Measurements from ENCODE around the gene PPM1E.

DNA sequence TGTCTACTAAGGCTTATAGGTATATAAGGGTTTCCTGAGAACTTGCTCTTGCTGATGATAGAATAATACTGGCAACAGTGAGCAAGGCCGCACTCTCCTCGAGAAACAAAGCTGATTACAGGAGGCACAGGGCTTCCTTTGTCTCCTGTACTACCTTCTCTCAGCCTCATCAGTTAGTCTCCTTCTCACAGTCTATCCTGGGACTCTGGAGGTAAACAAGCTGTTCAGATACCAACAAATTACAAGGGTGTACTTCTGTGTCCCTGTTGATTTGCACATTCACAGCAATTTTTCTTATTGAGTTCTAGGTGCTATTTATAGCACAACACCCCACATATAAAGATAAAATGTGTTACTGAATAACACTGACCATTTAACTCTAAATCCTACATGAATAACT lies 252.3 kb downstream of the PPM1E start:
- TF ChIP-seq, protein P1, sequence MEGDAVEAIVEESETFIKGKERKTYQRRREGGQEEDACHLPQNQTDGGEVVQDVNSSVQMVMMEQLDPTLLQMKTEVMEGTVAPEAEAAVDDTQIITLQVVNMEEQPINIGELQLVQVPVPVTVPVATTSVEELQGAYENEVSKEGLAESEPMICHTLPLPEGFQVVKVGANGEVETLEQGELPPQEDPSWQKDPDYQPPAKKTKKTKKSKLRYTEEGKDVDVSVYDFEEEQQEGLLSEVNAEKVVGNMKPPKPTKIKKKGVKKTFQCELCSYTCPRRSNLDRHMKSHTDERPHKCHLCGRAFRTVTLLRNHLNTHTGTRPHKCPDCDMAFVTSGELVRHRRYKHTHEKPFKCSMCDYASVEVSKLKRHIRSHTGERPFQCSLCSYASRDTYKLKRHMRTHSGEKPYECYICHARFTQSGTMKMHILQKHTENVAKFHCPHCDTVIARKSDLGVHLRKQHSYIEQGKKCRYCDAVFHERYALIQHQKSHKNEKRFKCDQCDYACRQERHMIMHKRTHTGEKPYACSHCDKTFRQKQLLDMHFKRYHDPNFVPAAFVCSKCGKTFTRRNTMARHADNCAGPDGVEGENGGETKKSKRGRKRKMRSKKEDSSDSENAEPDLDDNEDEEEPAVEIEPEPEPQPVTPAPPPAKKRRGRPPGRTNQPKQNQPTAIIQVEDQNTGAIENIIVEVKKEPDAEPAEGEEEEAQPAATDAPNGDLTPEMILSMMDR (IDR thresholded peaks at IDR 0.05): no peak
- TF ChIP-seq POLR2AphosphoS5 (IDR thresholded peaks at IDR 0.05): no peak
- TF ChIP-seq POLR2A (IDR thresholded peaks at IDR 0.05): no peak

All from prostate gland (tissue), 2 donors.